GM19438 (cell line): ENCODE measurements around the gene PTGES.
"Not testable (repeated sequence)": the region's sequence is repeated elsewhere in the genome, so short reads cannot be mapped to it uniquely, and the experiment has no call there.

ENCODE experiments used
- ATAC-seq: cut with Tn5 transposase; IDR thresholded peaks from one replicate; pipeline ENCODE4 v1.9.1; 2021; ENCODE audit warnings: low read depth; ENCODE audit not compliant: unreplicated experiment

PTGES gene

GRCh38 chr9:129773262-129774048, 20.6 kb upstream of the PTGES start:
- ATAC-seq, result no peak

- ATAC-seq, result no peak
These were observed 17.9 kb upstream of the PTGES start for GRCh38 chr9:129770741-129771140.

- ATAC-seq, result no peak
These were observed 16.8 kb upstream of the PTGES start for GRCh38 chr9:129769669-129770068.

GRCh38 chr9:129768486-129768885, 15.6 kb upstream of the PTGES start:
- ATAC-seq, result no peak

GRCh38 chr9:129765764-129766317, 13.0 kb upstream of the PTGES start:
- ATAC-seq, result no peak

- no peak for ATAC-seq
These were observed 10.4 kb upstream of the PTGES start for GRCh38 chr9:129762985-129763926.

- ATAC-seq, result not testable (repeated sequence)
These were observed 9.6 kb upstream of the PTGES start for GRCh38 chr9:129762370-129762984.

GRCh38 chr9:129761901-129762369, 9.1 kb upstream of the PTGES start:
- no peak for ATAC-seq

GRCh38 chr9:129761293-129761900, 8.6 kb upstream of the PTGES start:
- no peak for ATAC-seq

GRCh38 chr9:129760784-129761183, 7.9 kb upstream of the PTGES start:
- ATAC-seq, result not testable (repeated sequence)

- ATAC-seq, result no peak
These were observed 7.1 kb upstream of the PTGES start for GRCh38 chr9:129759804-129760502.

- ATAC-seq, result no peak
These were observed 6.5 kb upstream of the PTGES start for GRCh38 chr9:129759319-129759718.

GRCh38 chr9:129757045-129757444, 4.2 kb upstream of the PTGES start:
- ATAC-seq, result no peak

- ATAC-seq, result no peak
These were observed 3.3 kb upstream of the PTGES start for GRCh38 chr9:129756191-129756590.

GRCh38 chr9:129755151-129755550, 2.3 kb upstream of the PTGES start:
- no peak for ATAC-seq

- no peak for ATAC-seq
These were observed 721 bp downstream of the PTGES start for GRCh38 chr9:129751841-129752801.

GRCh38 chr9:129750013-129750638, 2.7 kb downstream of the PTGES start:
- no peak for ATAC-seq

- no peak for ATAC-seq
These were observed 3.3 kb downstream of the PTGES start for GRCh38 chr9:129749575-129749974.
